ENCODE measurements around the gene UBN2. TPM values are rescaled to one million over a fixed set of nuclear protein-coding genes. Genes with fewer than 3 reads are reported as not detected.

UBN2 gene
- total RNA-seq, 1 experiment from 2014 or later: 14.8 TPM

- no TSS peak for BruUV-seq (replicated peaks)
- H3K4me3 ChIP-seq (replicated peaks in 1 of 2; ENCODE audit: low read depth in 1 of 2, low read length in 2 of 2): no peak overlapping the region
- ChIA-PET RAD21 (ENCODE audit: low non-redundant PET in 1 of 2, low total read pairs in 2 of 2, uncharacterized antibody in 2 of 2, unreplicated experiment in 2 of 2) (no interaction called here), CTCF (interaction anchor here (1.6 kb wide), 1 partner anchor 9 kb away, joined by 9 read pairs; no protein-coding TSS in a partner anchor), POLR2A (no interaction called here)
- no peak overlapping the region for H3K4me2 ChIP-seq (ENCODE audit: low read length)
- H3K4me1 ChIP-seq (ENCODE audit: control insufficient read depth in 1 of 2, insufficient read depth in 2 of 2, low read length in 2 of 2): peaks cover 0 to 4% of the 10 kb centered on the region in 2 experiments; a peak in 1 of 4 replicates
- TF ChIP-seq RAD21 (IDR thresholded peaks at IDR 0.05; ENCODE audit: low read depth) (no peak), EZH2phosphoT487 (IDR thresholded peaks at IDR 0.05; ENCODE audit: borderline replicate concordance) (no peak), REST (IDR thresholded peaks at IDR 0.05; ENCODE audit: low read depth) (no peak), MAX (IDR thresholded peaks at IDR 0.05) (no peak), POLR2A (IDR thresholded peaks at IDR 0.05; ENCODE audit: borderline replicate concordance, extremely low read depth, insufficient read depth, insufficient read length) (no peak), CBX3 (IDR thresholded peaks at IDR 0.05; ENCODE audit: low read depth) (no peak), EGR1 (IDR thresholded peaks at IDR 0.05; ENCODE audit: low read depth) (no peak), ZFX (IDR thresholded peaks at IDR 0.05) (no peak), ATF3 (IDR thresholded peaks at IDR 0.05) (no peak), ELF1 (IDR thresholded peaks at IDR 0.05; ENCODE audit: borderline replicate concordance, low read depth) (no peak), JUND (IDR thresholded peaks at IDR 0.05) (no peak), YY1 (IDR thresholded peaks at IDR 0.05; ENCODE audit: extremely low read depth, insufficient replicate concordance, low read depth, low read length) (no peak), EZH2 (IDR thresholded peaks at IDR 0.05) (no peak), ZNF274 (IDR thresholded peaks at IDR 0.05; ENCODE audit: low read depth, low read length) (no peak), POLR2AphosphoS5 (IDR thresholded peaks at IDR 0.05; ENCODE audit: low read depth, low read length) (no peak)
- TF ChIP-seq, protein P1, sequence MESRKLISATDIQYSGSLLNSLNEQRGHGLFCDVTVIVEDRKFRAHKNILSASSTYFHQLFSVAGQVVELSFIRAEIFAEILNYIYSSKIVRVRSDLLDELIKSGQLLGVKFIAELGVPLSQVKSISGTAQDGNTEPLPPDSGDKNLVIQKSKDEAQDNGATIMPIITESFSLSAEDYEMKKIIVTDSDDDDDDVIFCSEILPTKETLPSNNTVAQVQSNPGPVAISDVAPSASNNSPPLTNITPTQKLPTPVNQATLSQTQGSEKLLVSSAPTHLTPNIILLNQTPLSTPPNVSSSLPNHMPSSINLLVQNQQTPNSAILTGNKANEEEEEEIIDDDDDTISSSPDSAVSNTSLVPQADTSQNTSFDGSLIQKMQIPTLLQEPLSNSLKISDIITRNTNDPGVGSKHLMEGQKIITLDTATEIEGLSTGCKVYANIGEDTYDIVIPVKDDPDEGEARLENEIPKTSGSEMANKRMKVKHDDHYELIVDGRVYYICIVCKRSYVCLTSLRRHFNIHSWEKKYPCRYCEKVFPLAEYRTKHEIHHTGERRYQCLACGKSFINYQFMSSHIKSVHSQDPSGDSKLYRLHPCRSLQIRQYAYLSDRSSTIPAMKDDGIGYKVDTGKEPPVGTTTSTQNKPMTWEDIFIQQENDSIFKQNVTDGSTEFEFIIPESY (IDR thresholded peaks at IDR 0.05; ENCODE audit: extremely low read depth, insufficient replicate concordance, low read length): no peak
- TF ChIP-seq, protein P2, sequence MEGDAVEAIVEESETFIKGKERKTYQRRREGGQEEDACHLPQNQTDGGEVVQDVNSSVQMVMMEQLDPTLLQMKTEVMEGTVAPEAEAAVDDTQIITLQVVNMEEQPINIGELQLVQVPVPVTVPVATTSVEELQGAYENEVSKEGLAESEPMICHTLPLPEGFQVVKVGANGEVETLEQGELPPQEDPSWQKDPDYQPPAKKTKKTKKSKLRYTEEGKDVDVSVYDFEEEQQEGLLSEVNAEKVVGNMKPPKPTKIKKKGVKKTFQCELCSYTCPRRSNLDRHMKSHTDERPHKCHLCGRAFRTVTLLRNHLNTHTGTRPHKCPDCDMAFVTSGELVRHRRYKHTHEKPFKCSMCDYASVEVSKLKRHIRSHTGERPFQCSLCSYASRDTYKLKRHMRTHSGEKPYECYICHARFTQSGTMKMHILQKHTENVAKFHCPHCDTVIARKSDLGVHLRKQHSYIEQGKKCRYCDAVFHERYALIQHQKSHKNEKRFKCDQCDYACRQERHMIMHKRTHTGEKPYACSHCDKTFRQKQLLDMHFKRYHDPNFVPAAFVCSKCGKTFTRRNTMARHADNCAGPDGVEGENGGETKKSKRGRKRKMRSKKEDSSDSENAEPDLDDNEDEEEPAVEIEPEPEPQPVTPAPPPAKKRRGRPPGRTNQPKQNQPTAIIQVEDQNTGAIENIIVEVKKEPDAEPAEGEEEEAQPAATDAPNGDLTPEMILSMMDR (IDR thresholded peaks at IDR 0.05 in 2 of 3, conservative IDR thresholded peaks at IDR 0.05 in 1 of 3; ENCODE audit: borderline replicate concordance in 1 of 3, insufficient read depth in 1 of 3, low read depth in 2 of 3, low read length in 2 of 3): no peak
- no peak overlapping the region for H2AFZ ChIP-seq (ENCODE audit: low read depth, low read length, poor library complexity, severe bottlenecking)
- H4K20me1 ChIP-seq (ENCODE audit: insufficient read depth): no peaks in the 10 kb centered on the region
- no peak for ATAC-seq
- DNase-seq (ENCODE audit: low read depth, low spot score): no peak
- H3K79me2 ChIP-seq (ENCODE audit: insufficient read depth, low read length): no peaks in the 10 kb centered on the region
- intact Hi-C loops (cut with micrococcal nuclease): no loop called here
- H3K9me3 ChIP-seq (ENCODE audit: control insufficient read depth in 1 of 2, insufficient read depth in 1 of 2, low read depth in 1 of 2, low read length in 2 of 2): no peaks in the 10 kb centered on the region
- H3K9ac ChIP-seq (ENCODE audit: low read length): no peak overlapping the region
- H3K9me2 ChIP-seq (ENCODE audit: insufficient read depth): no peaks in the 10 kb centered on the region
- H3K36me3 ChIP-seq (ENCODE audit: control insufficient read depth in 1 of 2, insufficient read depth in 2 of 2, low read length in 2 of 2): no peaks in the 10 kb centered on the region
- no peaks in the 10 kb centered on the region for H3K27me3 ChIP-seq (ENCODE audit: insufficient read depth, low read length)
- H3K27ac ChIP-seq (ENCODE audit: low read depth, low read length): no peak overlapping the region
Measured at GRCh38 chr7:139330333-139331030, 99.4 kb downstream of the UBN2 start.
